ENCODE measurements around the gene ZEB2.

The ZEB2 gene

DNA sequence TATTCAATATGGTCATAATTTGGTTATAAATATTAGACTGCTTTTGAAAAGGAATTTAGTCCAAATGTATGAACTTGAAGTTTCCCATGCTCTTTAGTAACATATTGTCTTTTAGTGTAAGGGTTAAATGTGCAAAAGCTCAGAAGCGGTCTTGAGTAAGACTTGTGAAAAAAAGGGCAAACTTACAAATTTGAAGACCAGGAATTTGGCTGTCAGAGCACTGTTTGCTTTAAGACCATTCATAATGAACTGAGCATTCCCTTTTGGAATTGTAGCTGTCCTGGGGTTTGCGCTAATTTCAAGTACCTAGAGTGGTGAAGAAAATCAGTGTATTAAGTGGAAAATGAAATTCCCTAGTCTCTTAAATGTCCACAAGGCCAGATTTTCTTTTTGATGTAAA is 6.9 kb upstream of the ZEB2 start:
- no peak for DNase-seq

DNA sequence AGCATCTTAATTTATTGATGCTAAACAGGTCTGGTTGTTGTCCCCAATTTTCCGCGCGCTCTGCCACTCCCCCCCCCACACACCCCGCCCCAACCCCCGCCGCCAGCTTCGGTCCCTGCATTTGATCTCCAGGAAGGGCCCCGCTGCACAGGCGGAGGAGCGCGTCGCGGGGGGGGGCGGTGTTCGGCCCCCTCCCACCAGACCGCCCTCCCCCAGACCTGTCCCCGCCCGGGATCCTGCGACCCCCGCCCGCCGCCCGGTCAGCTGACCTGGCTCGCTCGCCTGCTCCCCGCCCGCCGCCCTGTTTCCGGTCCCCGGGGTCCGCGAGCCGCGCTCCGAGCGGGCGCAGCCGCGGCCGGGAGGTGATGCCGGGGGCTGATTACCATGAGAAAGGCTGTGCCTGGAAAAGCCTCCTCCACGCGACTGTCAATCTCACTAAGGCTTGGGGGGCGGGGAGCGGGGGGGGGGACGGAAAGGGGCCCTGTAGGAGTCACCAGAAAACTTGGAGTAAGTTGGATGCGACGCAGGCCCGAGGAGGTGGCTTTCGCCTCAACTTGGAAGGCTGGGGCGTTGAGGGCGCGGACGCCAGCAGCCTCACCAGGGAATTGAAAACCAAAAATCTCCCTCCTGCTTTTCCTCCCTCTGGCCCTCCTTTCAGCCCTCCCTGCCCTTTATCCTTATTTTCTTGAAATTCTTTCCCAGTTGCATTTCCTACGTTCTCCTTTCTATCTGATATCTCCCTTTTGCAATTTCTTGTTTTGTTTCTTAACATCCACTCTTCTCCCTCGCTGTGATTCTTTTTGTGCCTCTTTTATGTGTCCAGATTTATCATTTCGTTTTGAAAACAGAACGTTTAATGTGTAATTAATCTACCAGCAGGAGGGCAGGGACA is 4.4 kb upstream of the ZEB2 start:
- peak; percentile 81 for DNase-seq

DNA sequence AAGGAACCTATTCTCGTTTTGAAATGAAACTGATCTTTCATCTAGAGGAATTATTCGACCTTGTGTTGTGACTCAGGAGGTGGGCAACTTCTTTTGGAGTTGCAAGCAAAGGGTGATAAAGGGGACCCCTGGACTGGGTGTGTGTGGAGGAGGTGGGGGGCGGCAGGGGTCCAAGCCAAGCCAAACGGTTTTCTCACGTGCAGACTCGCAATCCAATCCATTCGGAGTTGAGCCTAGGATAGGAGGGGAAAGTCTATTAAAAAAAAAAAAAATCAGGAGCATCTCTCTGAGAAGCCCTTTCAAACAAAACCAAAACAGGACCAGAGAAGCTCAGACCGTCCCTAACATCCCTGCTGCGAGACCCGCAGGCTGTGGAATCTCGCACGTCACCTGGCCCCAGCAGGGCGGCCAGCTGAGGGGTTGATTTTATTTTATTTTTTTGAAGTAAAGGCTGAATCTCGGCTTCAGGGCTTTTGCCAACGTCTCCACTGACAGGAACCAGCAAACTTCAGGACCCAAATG is 3.7 kb upstream of the ZEB2 start:
- no peak for DNase-seq

DNA sequence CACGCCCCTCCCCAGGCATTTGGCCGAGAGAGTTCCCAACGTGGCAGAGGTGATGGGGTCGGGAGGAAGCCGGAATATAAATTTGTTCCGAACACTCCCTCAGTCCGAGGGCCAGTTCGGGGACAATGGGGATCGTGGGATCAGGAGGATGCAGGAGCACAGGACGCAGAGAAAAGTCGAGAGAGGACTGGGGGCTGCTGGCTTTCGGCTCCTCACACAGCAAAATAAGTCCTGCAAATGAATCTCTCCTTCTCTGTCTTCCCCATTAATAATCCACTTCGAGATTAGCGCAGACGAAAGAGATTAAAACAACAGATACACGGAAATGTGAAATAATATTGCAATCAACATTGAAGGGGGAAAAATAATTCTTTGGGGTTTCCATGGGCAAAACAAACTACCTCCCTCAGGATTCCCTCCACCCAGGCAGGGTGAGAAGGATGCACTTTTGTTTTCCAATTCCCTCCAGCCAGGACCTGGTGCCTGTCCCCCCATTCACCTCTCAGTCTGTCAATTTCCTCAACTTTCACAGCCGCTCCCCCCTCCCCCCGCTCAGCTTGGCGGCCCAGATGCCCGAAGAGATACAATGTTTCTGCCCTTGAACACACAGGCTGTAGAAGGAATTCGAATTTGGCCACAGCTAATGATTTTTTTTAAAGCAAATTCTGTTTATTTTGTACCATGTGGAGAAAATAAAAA is 3.1 kb upstream of the ZEB2 start:
- peak; percentile 59 for DNase-seq

DNA sequence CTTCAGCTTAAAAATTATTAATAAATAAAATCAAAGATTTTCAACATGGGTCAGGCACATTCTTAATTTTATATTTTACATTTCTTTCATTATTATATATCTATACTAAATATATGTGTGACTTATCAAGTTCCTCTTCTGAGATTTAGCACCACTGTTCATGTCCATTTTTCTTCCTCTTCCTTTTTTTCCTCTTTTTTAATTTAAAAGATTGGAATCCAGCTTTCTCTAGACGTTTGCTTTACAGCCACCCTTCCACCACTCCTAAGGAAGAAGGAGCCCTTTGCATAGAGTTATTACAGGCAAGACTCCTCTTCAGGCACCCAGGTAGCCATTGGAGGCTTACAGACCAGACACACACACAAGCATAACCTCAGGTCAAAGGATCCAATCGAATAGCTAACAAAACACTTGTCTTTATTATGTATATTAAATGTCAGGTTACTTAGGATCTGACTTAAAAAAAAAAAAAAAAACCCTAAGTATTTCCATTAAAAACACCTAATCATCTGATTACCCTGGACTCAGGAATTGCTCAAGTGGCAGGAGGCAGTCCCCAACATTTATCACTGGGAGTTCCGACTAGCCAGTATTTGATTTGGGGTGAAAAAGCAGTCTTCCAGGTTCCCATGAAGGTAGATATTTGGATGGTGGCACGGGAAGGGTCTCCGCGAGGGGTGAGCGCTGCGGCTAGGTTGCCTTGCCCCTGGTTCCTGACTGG is 2.4 kb upstream of the ZEB2 start:
- no peak for DNase-seq

DNA sequence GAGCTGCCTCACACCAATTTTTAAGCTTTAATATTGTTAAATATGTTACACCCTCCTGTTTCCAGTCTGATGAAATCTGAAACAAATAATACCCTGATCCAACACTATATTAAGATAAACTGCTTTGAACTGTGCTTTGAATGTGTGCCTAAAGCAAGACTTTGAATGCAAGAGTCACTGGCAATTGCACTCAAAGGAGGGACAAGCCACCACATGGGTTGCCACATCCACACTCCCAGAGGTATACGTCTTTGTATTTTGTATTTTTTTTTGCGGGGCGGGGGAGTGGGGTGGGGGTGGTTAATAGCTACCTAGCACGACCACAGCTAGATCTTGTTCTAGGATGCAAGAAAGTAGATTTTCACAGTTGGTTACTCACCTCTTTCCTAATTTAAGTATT is 1.8 kb upstream of the ZEB2 start:
- peak; percentile 22 for DNase-seq

DNA sequence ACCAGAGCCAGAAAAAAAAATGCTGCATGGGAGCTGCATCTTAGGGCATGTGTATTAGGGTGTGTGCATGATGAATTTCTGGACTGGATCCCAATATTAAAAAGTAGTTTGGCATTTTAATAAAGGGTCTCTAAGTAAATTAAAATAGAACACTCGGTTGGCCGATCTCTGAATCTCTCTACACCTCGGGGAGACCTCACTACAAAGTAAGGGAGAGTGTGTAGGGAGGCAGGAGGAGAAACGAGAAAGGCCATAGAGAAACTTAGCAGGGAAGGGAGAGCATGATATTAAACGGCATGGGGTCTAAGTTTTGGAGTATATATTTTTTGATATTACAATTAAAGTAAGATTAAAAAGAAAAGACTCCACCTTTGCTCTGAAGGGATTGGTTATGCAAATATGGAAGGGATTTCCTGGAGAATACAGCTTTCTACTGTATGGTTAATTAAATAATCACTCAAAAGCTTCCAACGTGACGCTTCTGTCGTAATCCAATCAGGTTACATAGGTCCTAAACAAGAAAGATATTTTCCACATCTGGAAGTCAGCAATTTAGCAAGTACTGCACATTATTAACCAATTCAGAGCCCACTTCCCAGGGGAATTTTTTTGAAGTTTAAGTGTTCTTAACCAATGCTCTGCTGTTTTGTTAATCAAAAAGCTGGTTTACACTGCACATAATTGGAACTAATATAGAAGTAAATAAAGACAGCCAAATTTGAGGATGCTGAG is 1.0 kb upstream of the ZEB2 start:
- DNase-seq = peak; percentile 21

DNA sequence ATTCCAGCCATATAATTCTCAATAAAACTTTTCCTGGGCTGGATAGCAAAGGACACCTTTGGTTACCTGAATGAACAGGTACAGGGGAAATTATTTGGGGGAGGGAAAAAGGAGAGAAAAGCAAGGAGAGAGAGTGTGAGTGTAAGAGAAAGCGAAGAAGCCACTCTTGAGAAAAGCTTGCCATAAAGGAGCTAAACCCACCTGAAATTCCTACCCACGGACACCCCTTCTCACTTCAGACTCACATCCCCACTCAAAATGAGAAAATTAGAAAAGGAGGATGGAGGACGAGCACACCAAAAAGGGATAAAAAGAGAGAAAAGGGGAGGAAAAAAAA is 354 bp downstream of the ZEB2 start:
- no peak for DNase-seq

DNA sequence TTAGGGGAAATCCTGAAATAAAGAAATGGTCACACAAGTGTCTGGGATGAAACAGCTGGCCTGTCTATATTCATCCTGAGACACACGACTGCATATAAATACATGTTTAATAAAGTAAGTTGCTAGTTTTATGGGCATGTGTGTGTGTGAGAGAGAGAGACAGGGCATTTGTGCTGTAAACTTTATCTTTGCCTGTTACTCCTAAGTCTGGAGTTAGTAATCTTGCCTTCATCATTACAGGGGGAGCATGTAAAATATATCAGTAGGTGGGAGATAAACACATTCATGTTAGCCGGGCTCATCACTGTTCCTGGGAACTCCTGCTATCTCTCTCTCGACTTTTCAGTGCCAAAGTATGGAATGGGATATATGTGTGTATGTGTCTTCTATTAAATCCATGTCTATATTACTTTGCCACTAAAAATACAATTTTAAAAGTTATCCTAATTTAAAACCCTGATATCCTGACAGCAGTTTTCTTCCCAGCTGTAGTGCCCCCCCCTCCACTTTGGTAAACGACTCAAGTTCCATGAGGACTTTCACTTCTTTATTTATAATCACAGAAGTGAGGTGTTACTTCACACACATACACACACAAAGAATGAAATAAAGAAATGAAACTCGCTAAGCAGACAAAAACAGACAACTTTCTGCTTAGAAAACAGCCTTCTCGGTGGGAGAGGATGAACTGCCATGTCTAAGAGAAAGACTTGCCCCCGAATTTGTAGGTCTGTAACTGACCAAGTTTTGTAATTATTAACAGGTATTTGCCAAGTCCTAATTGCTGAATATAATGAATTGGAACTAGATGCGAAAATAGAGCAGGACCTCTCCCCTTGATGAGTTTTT is 947 bp downstream of the ZEB2 start:
- DNase-seq = peak; percentile 23

DNA sequence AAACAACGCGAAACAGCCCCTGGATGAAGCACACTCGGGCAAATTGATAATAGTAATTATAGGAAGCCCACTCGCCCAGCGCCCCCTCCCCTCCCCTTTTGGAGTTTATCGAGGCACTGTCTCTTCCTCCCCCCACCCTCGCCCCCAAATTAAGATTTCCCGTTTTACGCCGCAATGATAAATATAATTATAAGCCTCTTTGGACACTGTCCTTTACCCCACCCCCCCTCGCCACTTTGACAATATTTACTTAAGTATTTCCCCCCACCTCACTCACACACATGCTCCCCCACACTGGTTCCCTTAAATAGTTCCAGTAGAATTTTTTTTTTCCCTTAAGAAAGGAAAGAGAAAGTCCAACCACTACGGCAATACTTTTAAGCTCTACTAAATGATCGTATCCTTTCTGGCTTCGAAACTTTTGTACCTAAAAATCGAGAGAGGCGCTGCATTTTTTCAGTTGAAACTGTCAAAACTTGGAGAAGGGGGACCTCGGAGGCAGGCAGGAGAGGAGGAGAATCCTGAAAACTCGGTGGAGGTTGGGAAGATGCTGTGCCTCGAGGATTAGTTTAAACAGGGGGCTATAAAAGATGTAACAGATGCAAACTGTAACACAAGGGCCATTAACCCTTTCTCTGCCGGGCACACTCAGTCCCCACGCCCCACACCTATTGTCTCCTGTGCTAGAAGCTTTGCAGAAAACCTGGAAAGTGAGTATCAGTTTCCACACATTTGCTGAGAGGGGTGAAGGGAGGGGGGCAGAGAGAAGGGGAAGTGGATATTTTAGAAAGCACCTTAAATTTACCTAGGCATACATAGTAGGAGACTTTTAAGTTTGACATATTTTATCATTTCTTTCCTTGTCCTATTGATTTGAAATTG is 1.8 kb downstream of the ZEB2 start:
- DNase-seq = peak; percentile 61

DNA sequence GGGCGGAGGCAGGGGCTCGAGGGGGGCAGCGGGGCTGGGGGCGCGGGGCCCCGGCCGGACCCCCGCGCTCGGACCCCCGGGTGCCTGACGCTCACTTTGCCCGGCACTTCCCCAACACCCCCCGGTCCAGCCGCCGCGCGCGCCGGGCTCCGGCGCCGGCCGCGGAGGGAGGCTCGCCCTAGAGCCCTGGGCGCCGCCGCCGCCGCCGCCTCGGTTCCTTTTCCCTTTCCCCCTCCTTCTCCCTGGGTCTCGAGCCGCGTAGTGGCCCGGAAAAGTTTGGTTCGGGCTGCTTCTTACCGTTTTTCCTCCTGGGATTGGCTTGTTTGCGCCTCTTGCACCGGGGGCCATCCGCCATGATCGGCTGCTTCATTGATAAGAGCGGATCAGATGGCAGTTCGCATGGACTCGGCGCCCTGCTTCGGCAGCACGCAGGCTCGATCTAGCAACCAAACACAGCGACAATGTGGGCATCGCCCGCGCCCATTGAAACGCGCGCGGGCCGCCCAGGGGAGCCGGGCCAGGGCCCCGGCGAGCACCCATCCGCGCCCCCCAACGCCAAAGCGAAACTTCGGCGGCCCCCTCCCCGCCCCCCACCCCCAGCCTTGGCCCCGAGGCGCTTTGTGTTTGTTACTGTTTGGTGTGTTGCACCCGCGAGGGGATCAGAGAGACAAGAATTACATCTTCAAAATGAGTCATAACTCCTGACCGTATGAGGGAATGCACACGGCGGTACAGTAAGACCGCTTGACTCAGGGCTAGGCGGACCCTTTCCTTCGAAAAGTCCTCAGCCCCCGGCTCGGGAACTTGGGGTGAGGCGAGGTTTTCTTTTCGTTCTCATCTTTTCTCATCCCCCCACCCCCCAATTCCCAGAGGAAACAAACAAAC is 2.7 kb downstream of the ZEB2 start:
- peak; percentile 79 for DNase-seq

DNA sequence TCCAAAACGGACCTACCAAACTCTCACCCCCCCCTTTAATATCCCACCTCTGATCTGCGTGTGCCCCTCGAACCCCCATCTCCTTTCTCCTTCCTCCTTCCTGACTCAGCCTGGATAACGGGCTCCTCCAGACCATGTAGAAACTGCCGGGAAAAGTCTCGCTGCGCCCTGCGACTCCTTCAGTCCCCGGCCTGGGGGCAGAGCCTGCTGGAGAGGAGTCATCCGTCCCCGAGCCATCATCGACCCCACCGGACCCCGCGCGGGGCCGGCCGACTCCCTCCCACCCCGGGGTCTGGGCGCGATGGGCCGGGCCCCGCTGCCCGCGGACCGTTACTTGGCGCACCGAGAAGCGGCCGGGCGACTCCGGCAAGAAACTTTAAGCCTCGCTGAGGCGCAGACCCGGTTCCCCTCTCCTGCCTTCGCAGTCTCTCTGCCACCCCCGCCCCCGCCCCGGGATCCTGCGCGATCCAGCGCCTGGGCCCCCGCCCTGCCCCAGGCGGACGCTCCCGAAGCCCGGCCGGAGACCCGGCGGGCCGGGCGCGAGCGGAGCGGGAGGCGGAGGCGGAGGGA is 3.4 kb downstream of the ZEB2 start:
- DNase-seq = peak; percentile 52

DNA sequence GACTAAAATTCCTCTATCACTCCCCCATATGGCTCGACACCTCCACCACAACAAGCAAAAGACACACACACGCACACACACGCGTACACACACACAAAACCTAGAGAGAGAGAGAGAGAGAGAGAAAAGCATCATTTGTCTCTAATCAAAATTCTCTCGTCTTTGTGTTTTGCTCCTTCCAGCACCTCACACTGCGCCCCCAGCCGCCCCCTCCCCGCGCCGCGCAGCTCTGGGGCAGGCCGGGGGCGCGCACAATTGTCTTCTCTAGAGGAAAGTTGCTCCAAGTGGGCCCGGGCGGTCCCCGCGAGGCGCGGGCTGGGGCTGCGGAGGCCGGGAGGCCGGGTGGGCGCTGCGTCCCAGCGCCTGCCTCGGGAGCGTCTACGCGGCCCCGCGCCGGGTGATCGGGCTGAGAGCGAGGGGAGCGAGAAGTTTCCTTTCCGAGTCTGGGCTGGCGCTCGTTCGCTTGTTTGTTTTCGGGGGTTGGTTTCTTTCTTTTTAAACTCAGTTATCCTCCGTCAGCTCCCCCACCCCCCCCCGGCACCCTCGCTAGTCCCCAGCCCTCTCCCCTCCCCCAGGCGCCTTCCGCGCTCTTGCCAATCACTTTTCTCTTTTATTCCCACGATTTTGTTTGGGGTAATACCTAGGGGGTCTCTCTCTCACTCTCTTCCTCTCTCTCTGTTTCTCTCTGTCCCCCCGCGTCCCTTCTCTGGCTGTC is 4.1 kb downstream of the ZEB2 start:
- peak; percentile 69 for DNase-seq

DNA sequence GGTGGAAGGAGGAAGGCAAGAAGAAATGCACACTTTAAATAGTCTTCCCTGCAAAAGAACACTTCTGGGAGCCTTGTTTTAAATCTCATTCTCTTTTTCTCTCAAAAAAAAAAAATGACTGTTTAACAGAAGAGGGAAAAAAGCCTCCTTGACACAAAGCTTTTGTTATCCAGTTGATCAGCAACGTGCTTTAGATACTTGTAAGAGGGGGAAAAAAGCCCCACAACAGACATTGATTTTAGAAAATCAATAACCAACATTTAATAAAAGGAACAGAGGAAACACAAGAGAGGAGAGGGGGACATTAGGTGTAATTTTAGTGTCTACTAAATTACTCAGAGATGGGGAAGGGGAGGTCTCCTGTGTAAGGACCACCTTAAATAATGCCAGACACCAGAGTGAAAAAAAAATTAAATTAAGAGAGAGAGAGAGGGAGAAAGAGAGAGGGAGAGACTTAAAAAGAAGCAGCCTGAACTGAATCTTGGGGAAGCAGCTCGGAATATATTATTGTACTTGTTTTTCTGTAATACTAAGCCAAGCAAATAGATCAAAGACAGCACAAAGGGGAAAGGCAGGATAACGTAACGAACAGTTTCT is 4.7 kb downstream of the ZEB2 start:
- no peak for DNase-seq

DNA sequence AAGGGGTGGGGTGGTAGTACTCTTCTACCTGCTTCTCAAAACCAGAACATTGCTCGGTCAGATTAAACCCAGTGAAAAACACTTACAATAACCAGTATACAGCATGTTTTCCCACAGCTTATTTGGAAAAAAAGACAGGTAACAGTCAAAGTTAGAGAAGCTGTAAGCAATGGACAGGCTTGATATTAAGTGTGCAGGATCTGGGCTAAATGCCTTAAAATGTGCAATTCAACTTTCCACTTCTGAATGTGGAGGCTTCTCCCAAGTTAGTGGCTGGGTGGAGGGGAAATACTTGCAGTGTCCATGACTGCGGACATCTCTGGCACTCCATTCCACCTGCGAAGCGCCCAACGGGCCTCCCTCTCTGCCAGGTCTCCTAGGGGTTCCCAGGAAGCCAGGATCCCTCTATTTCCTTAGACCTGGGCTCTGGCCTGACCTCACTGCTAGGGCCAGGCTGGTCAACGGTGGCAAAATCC is 5.3 kb downstream of the ZEB2 start:
- DNase-seq = no peak

DNA sequence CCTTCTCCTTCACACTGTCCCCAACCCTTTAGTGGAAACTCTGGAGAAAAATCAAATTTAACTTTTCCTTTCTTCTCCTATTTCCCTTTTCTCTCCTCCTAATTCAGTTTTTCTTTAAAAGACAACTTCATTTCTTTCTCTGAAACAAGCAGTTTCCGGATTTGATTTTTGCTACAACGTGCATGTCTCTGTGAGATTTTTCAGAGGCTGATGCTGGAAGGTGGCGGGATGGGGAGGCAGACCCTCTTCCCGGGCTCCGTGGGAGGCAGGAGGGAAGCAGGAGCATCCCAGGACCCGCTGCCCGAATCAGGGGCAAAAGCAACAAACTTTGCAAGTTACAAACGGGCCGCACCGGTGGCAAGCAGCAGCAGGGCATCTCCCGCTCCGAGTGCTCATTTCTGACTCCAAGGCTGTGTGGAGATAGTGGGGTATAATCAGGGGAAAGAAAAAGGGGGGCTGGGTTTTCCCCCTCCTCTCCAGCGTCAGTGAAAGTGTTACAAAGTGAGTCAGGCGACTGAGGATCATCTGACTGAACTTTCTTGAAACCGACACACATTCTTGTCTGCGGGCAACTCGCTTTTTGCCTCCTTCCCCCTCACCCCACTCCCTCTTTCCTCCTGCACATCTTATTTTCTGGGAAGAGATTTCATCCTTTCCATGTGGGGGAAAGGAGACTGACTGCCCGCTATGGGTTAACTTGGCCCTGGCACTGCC is 6.4 kb downstream of the ZEB2 start:
- no peak for DNase-seq

DNA sequence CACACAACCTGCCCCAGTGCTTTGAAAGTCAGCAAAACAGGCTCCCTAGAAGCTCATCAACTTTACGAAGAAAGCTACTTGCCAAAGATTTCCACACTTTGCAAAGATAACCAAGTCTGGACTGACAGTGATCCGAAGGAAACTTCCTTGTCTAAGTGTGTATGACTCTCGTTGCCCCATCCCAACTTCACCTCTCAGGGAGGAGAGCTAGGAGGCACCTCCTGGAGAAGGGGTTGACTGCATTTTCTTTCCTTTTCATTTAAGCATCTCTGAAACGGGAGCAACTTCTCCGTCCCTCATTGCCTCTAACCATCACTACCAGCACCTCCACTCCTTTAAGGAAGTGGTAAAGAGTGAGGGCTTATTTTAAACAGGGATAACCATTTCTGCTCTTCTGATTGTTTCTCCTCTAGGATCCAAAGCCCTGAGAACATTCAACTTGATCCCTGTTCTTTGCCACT is 7.0 kb downstream of the ZEB2 start:
- no peak for DNase-seq
